IPS-15b (cell line): Measurements from ENCODE around the gene CCDC69.

ENCODE experiments used
- H3K27me3 ChIP-seq: one replicate; pipeline ENCODE4 v1.6.1; 2013; ENCODE audit warnings: low read length; ENCODE audit not compliant: control insufficient read depth, insufficient read depth
- H3K36me3 ChIP-seq: one replicate; pipeline ENCODE4 v1.6.1; 2013; ENCODE audit warnings: low read length; ENCODE audit not compliant: control insufficient read depth, insufficient read depth
- H3K4me1 ChIP-seq: one replicate; pipeline ENCODE4 v1.6.1; 2013; ENCODE audit warnings: mild to moderate bottlenecking, low read length; ENCODE audit not compliant: control insufficient read depth, insufficient read depth
- H3K4me3 ChIP-seq: one replicate; pipeline ENCODE4 v1.5.1; 2013; ENCODE audit warnings: low read depth, low read length
- H3K9ac ChIP-seq: one replicate; pipeline ENCODE4 v1.6.1; 2013; ENCODE audit warnings: low read depth, mild to moderate bottlenecking, low read length
- H3K9me3 ChIP-seq: one replicate; pipeline ENCODE4 v1.6.1; 2013; ENCODE audit warnings: mild to moderate bottlenecking, low read length; ENCODE audit not compliant: control insufficient read depth, insufficient read depth

Gene CCDC69

DNA sequence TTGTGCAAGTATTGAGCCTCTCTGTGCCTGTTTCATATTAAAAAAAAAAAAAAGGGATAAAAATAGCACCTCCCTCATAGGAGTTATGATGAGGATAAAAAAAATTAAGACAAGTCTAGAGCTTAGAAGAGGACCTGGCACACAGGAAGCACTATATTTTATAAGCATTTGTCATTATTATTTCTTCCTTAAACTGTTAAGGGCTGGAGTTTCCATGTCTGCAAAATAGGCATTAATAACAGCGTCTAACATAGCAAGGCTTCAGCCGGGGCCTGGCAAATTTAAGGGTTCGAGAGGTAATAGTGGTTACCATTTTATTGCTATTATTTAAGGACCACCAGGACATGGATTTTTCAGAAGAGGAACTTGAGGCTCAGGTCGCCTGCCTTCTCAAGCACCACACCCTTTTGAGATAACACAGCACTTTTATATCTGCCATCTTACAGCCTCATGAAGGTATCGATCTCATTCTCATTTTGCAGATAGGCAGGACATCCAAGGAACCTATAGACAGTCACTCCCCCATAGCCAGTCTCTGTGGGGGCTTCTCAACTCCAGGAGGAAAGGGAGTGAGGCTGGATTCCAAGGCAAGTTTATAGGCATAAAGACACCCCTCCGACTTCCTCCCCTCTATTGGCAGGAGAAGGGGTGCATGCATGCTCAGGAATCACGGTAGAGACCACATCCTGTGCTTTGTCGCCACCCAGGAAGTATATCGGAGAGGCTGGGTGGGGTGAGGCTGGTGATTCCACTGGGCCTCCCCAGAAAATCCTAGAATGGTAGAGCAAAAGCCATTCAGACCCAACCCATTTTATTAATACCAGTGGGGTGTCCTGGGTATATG is 68.7 kb downstream of the CCDC69 start:
- H3K4me1 ChIP-seq, result peaks cover 19% of the 10 kb centered on the region
- H3K9me3 ChIP-seq, result no peaks in the 10 kb centered on the region
- no peak overlapping the region for H3K9ac ChIP-seq
- H3K27me3 ChIP-seq, result no peaks in the 10 kb centered on the region
- no peaks in the 10 kb centered on the region for H3K36me3 ChIP-seq
- H3K4me3 ChIP-seq, result no peak overlapping the region

GRCh38 chr5:151153766-151154272 is 70.1 kb downstream of the CCDC69 start:
- H3K4me3 ChIP-seq, result no peak overlapping the region
- H3K36me3 ChIP-seq, result no peaks in the 10 kb centered on the region
- no peaks in the 10 kb centered on the region for H3K27me3 ChIP-seq
- no peaks in the 10 kb centered on the region for H3K9me3 ChIP-seq
- no peak overlapping the region for H3K9ac ChIP-seq
- H3K4me1 ChIP-seq, result peaks cover 19% of the 10 kb centered on the region

GRCh38 chr5:151153300-151153699 is 70.6 kb downstream of the CCDC69 start:
- no peaks in the 10 kb centered on the region for H3K36me3 ChIP-seq
- H3K4me1 ChIP-seq, result peaks cover 15% of the 10 kb centered on the region
- no peaks in the 10 kb centered on the region for H3K27me3 ChIP-seq
- H3K9ac ChIP-seq, result no peak overlapping the region
- no peak overlapping the region for H3K4me3 ChIP-seq
- H3K9me3 ChIP-seq, result no peaks in the 10 kb centered on the region

DNA sequence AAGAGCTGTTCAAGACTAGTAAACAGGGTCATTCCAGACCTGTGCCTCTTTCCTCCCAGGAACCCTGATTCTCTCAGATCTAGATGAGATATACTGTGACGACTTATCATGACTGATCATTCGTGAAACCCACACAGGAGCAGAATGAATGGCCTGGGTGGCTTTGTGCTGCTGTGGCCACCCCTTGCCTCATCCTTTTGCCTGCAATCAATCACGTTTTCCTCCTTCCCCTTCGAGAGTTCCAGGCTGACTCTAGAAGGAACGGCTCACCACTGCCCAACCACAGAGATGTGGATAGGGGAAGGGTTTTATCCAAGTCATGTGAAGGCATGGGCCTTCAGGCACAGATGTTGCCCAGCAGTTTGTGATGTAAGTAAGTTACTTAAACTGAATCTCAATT is 72.1 kb downstream of the CCDC69 start:
- Histone ChIP-seq H3K9ac (no peak overlapping the region), H3K27me3 (no peaks in the 10 kb centered on the region), H3K36me3 (no peaks in the 10 kb centered on the region), H3K4me3 (no peak overlapping the region), H3K9me3 (no peaks in the 10 kb centered on the region), H3K4me1 (peaks cover 13% of the 10 kb centered on the region)

DNA sequence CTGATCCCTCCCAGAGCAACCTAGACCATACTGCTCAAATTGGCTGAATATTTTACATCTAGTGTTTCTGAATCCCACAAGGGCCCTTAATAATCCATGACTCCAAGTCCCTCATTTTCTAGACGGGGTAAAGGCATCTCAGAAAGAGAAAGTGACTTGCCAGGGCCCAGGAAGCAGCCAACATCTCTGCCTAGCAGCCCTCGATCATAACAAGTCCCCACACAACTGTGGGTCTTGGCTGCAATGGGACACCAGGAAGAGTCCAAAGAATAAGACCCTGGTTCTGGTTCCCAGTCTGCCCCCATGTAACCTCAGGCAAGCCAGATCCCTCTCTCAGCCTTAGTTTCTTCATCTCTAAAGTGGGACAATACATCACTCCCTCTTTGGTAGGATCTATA is 72.6 kb downstream of the CCDC69 start:
- Histone ChIP-seq H3K4me1 (peaks cover 9% of the 10 kb centered on the region), H3K9me3 (no peaks in the 10 kb centered on the region), H3K4me3 (no peak overlapping the region), H3K9ac (no peak overlapping the region), H3K36me3 (peaks cover 3% of the 10 kb centered on the region), H3K27me3 (no peaks in the 10 kb centered on the region)

- peaks cover 3% of the 10 kb centered on the region for H3K36me3 ChIP-seq
- H3K27me3 ChIP-seq, result no peaks in the 10 kb centered on the region
- H3K9me3 ChIP-seq, result no peaks in the 10 kb centered on the region
- H3K9ac ChIP-seq, result no peak overlapping the region
- peaks cover 5% of the 10 kb centered on the region for H3K4me1 ChIP-seq
- H3K4me3 ChIP-seq, result no peak overlapping the region
Observed at GRCh38 chr5:151150471-151151262, 73.2 kb downstream of the CCDC69 start.

- Histone ChIP-seq H3K9me3 (no peaks in the 10 kb centered on the region), H3K4me1 (peaks cover 1% of the 10 kb centered on the region), H3K4me3 (no peak overlapping the region), H3K9ac (no peak overlapping the region), H3K36me3 (peaks cover 3% of the 10 kb centered on the region), H3K27me3 (no peaks in the 10 kb centered on the region)
Observed at GRCh38 chr5:151148583-151148982, 75.3 kb downstream of the CCDC69 start.

- no peak overlapping the region for H3K4me3 ChIP-seq
- H3K36me3 ChIP-seq, result peaks cover 3% of the 10 kb centered on the region
- H3K4me1 ChIP-seq, result peaks cover 1% of the 10 kb centered on the region
- H3K27me3 ChIP-seq, result no peaks in the 10 kb centered on the region
- no peaks in the 10 kb centered on the region for H3K9me3 ChIP-seq
- no peak overlapping the region for H3K9ac ChIP-seq
Observed at GRCh38 chr5:151147033-151147432, 76.9 kb downstream of the CCDC69 start.

DNA sequence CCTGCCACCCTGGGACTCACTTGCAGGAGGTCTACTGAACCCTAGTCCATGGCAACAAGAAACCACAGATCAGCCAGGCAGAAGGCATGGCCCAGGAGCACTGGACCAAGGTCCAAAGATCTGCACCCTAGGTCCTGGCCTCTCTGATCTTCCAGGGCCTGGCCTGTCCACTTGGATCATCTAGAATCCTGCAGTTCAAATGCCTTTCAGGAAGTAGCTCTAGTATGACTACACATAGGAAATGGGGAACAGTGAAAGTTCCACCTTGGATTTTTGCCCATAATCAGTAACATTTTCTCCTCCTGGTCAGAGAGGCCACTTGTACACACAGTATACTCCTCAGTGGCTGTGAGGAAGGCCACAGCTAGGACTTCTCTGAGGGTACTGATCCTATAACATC is 77.8 kb downstream of the CCDC69 start:
- H3K4me3 ChIP-seq, result no peak overlapping the region
- H3K4me1 ChIP-seq, result peaks cover 9% of the 10 kb centered on the region
- no peak overlapping the region for H3K9ac ChIP-seq
- H3K9me3 ChIP-seq, result no peaks in the 10 kb centered on the region
- peaks cover 3% of the 10 kb centered on the region for H3K36me3 ChIP-seq
- H3K27me3 ChIP-seq, result no peaks in the 10 kb centered on the region

DNA sequence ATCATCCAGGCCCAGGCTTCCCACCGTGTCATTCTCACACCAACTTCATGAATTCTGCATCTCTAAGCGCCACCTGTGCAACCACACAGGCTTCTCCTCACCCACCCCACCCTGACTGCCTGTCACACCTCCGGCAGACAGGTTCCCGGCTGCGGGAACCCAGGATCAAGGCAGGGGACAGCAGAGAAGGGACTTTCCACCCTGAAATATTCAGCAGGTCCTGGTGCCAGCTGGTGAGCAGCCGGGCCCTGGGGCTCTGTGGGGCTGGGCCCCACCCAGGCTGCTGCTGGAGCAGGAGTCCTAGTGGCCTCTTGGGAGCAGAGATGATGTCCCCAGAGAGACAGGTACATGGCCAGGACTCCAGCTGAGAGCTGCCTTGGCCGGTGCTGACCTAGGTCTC is 79.0 kb downstream of the CCDC69 start:
- H3K9me3 ChIP-seq, result no peaks in the 10 kb centered on the region
- no peak overlapping the region for H3K9ac ChIP-seq
- H3K4me3 ChIP-seq, result no peak overlapping the region
- H3K36me3 ChIP-seq, result peaks cover 3% of the 10 kb centered on the region
- H3K27me3 ChIP-seq, result no peaks in the 10 kb centered on the region
- H3K4me1 ChIP-seq, result peaks cover 9% of the 10 kb centered on the region

GRCh38 chr5:151144275-151144674 is 79.6 kb downstream of the CCDC69 start:
- H3K36me3 ChIP-seq, result peaks cover 6% of the 10 kb centered on the region
- no peaks in the 10 kb centered on the region for H3K27me3 ChIP-seq
- H3K9ac ChIP-seq, result no peak overlapping the region
- H3K9me3 ChIP-seq, result no peaks in the 10 kb centered on the region
- no peak overlapping the region for H3K4me3 ChIP-seq
- H3K4me1 ChIP-seq, result peaks cover 9% of the 10 kb centered on the region

DNA sequence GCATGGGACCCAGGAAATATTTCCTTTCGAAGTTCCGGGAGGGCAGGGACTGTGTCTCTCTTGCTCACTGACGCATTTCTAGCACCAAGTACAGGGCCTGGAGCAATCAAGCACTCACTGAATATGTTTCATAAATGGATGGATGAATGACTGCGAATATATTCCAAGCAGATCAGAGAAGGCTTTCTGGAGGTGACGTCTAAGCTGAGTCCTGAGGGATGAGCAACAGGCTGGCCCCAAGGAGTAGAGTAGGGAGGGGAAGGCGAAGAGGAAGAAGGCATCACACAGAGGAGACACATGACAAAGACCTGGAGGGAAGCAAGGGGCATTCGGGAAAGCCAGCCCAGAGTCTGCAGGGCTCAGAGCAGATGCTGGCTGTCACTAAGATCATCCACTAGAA is 80.2 kb downstream of the CCDC69 start:
- Histone ChIP-seq H3K9me3 (no peaks in the 10 kb centered on the region), H3K27me3 (no peaks in the 10 kb centered on the region), H3K36me3 (peaks cover 9% of the 10 kb centered on the region), H3K4me1 (peaks cover 9% of the 10 kb centered on the region), H3K9ac (no peak overlapping the region), H3K4me3 (no peak overlapping the region)
